MCF 10A (cell line): ENCODE measurements around the gene CARD8. TPM values are rescaled to one million over a fixed set of nuclear protein-coding genes. Genes with fewer than 3 reads are reported as not detected.
"Not testable (repeated sequence)": the region's sequence is repeated elsewhere in the genome, so short reads cannot be mapped to it uniquely, and the experiment has no call there.

Experiments used
- BruUV-seq: library from RNA; stranded (reverse); fragments of 400-500 nt; replicated peaks from 2 replicates; lab custom pipeline; 2021; lab: Mats Ljungman, UMichigan
- CTCF ChIA-PET: fragments of 300-600 bp; sonication (Branson Sonifier 250); formaldehyde crosslinking; extraction: SDS; loops from one replicate; lab custom pipeline; 2021; ENCODE audit warnings: antibody characterized with exemption, inconsistent platforms; lab: Yijun Ruan, JAX
- POLR2A ChIA-PET: fragments of 300-600, 350-650 bp; sonication (Branson Sonifier 250); formaldehyde crosslinking; extraction: SDS; loops from one replicate; lab custom pipeline; 2020; ENCODE audit warnings: antibody characterized with exemption, inconsistent platforms; lab: Yijun Ruan, JAX
- DNase-seq: peaks from one replicate; pipeline ENCODE4 v3.0.0-alpha.2; 2018; ENCODE audit not compliant: unreplicated experiment
- H3K27ac Mint-ChIP-seq: one replicate; pipeline ENCODE4 v1.8.0; 2022; ENCODE audit warnings: mild to moderate bottlenecking, low read depth, mixed read lengths; ENCODE audit not compliant: unreplicated experiment
- H3K27me3 Mint-ChIP-seq: one replicate; pipeline ENCODE4 v1.8.0; 2022; ENCODE audit warnings: mixed read lengths; ENCODE audit not compliant: insufficient read depth, unreplicated experiment
- H3K36me3 Mint-ChIP-seq: one replicate; pipeline ENCODE4 v1.8.0; 2022; ENCODE audit warnings: mild to moderate bottlenecking, moderate library complexity, mixed read lengths; ENCODE audit not compliant: insufficient read depth, unreplicated experiment
- H3K4me1 Mint-ChIP-seq: one replicate; pipeline ENCODE4 v1.8.0; 2022; ENCODE audit warnings: mixed read lengths; ENCODE audit not compliant: insufficient read depth, unreplicated experiment
- H3K4me3 Mint-ChIP-seq: one replicate; pipeline ENCODE4 v1.8.0; 2022; ENCODE audit warnings: mild to moderate bottlenecking, moderate library complexity, mixed read lengths; ENCODE audit not compliant: unreplicated experiment
- H3K9me3 Mint-ChIP-seq: one replicate; pipeline ENCODE4 v1.8.0; 2022; ENCODE audit warnings: mixed read lengths; ENCODE audit not compliant: unreplicated experiment
- CTCF ChIP-seq: fragments of 200-600 bp; IDR thresholded peaks from one replicate; pipeline ENCODE4 v1.8.0; 2022; ENCODE audit warnings: antibody characterized with exemption, mild to moderate bottlenecking; ENCODE audit not compliant: unreplicated experiment
- intact Hi-C: fragments of 100-400 bp; cut with micrococcal nuclease; formaldehyde crosslinking; loops from 2 replicates; pipeline ENCODE4 v1.14.1; 2022
- total RNA-seq: library from RNA; stranded (reverse); gene quantifications from 2 replicates; pipeline ENCODE4 v1.2.3, GENCODE V29; 2022

CARD8 gene
- total RNA-seq, 1 experiment from 2014 or later, result 16.0 TPM

- TF ChIP-seq CTCF, result no peak
- no peak for DNase-seq
- intact Hi-C loops, result no loop called here
- no peak overlapping the region for H3K4me3 Mint-ChIP-seq
- CTCF ChIA-PET, result no interaction called here
- H3K9me3 Mint-ChIP-seq, result no peaks in the 10 kb centered on the region
- H3K27ac Mint-ChIP-seq, result no peak overlapping the region
- no TSS peak for BruUV-seq
- H3K36me3 Mint-ChIP-seq, result peaks cover 21% of the 10 kb centered on the region
- H3K4me1 Mint-ChIP-seq, result peaks cover 7% of the 10 kb centered on the region
- POLR2A ChIA-PET, result no interaction called here
- no peaks in the 10 kb centered on the region for H3K27me3 Mint-ChIP-seq
Measured at GRCh38 chr19:48247212-48247611, 8.5 kb downstream of the CARD8 start.

GRCh38 chr19:48246101-48246500, 9.6 kb downstream of the CARD8 start:
- ChIA-PET POLR2A (interaction anchor here (1.6 kb wide), 1 partner anchor 9 kb away, joined by 10 read pairs; the partner anchor contains the start of gene CARD8), CTCF (no interaction called here)
- peaks cover 7% of the 10 kb centered on the region for H3K4me1 Mint-ChIP-seq
- no peak overlapping the region for H3K27ac Mint-ChIP-seq
- H3K9me3 Mint-ChIP-seq, result no peaks in the 10 kb centered on the region
- BruUV-seq, result no TSS peak
- H3K36me3 Mint-ChIP-seq, result peaks cover 22% of the 10 kb centered on the region
- H3K27me3 Mint-ChIP-seq, result no peaks in the 10 kb centered on the region
- intact Hi-C loops, result no loop called here
- no peak for DNase-seq
- H3K4me3 Mint-ChIP-seq, result no peak overlapping the region
- TF ChIP-seq CTCF, result no peak

- intact Hi-C loops, result no loop called here
- Mint-ChIP-seq H3K4me3 (no peak overlapping the region), H3K27ac (no peak overlapping the region), H3K36me3 (peaks cover 31% of the 10 kb centered on the region), H3K27me3 (no peaks in the 10 kb centered on the region), H3K4me1 (peaks cover 14% of the 10 kb centered on the region), H3K9me3 (no peaks in the 10 kb centered on the region)
- no TSS peak for BruUV-seq
- DNase-seq, result no peak
- POLR2A ChIA-PET, result interaction anchor here (1.6 kb wide), 1 partner anchor 11 kb away, joined by 10 read pairs; the partner anchor contains the start of gene CARD8
- CTCF ChIA-PET, result interaction anchor here (0.6 to 1.4 kb wide), 2 partner anchors 11 to 144 kb away, joined by 3 read pairs; partner anchors contain the start of gene CARD8
- TF ChIP-seq CTCF, result no peak
Measured at GRCh38 chr19:48244281-48244680, 11.4 kb downstream of the CARD8 start.

- H3K36me3 Mint-ChIP-seq, result peaks cover 23% of the 10 kb centered on the region
- DNase-seq, BruUV-seq, H3K4me3 Mint-ChIP-seq, intact Hi-C loops, H3K27ac Mint-ChIP-seq, CTCF ChIA-PET, H3K27me3 Mint-ChIP-seq, H3K9me3 Mint-ChIP-seq, POLR2A ChIA-PET: not testable (repeated sequence)
- peaks cover 14% of the 10 kb centered on the region for H3K4me1 Mint-ChIP-seq
Measured at GRCh38 chr19:48241771-48242170, 13.9 kb downstream of the CARD8 start.
